ENCODE results near the gene ABHD16A.

ABHD16A gene

DNA sequence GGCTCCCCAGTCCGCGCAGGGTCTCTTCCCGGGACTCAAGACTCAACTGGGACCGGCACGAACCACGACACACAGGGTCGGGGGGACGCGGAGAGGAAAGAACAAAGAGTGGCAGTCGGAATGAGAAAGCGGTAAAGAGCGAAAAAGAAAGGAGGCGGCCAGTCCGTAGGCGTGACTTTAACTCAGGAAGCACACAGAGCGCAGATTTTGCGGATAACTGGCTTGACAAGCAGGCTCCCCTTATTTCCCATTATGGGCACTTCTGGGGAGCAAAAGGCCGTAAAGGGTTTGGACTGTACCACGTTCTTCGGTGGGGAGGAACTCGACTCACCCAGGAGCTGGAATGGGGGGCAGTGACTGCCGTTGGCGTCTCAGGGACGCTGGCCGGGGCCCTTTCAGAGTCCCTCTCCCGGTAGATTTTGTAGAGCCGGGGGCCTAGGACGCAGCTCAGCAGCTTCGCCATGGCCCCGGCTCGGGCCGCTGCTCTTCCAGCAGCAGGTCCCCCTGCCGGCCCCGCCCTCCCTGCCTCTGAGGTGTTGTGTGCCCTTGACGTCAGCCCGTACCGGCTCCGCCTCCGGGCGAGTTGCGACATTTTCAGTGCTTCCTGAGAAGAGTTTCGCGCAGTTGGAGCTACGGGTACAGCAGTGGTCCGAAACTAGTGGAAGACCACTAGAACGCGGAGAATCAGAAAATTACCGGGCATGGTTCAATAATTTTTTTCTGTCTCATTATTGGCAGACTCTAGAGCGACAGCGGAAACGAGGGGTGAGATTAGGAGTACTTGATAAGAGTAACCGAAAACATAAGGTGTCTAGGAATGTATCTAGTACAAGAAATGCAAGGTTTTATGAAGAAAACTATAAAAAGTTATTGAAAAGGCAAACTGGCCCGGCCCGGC, at the start of gene ABHD16A:
Gene ABHD16A (minus strand): TSS at position 506 of the 898 bp plus-strand sequence. CDS start 43 bp downstream, at position 463.
- DNase-seq = peak; percentile 96

DNA sequence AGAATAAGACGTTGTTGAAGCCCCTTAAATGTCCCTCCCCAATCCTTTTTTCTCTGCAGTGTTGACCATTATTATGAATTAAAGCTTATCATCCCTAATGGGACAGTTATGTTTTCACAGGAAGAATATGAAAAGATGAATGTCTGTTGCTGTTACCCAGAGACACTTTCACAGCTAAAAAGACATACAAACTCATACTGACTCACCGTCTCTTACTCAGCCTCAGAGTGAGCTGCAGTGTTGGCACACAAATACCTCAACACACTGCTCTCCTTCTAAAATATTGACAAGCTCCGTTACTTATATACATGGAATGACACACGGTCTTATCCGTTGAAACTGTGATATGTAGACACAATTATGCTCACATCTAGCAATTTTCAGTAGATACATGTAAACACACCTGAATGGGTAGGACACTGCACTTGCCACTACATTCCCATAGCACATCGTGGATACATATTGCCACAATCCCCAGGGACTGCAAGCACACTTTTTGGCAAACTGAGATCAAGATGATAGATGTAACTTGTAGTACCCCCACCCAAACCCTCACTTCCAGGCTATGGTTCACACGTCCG, 49.7 kb upstream of the ABHD16A start:
- no peak for DNase-seq

DNA sequence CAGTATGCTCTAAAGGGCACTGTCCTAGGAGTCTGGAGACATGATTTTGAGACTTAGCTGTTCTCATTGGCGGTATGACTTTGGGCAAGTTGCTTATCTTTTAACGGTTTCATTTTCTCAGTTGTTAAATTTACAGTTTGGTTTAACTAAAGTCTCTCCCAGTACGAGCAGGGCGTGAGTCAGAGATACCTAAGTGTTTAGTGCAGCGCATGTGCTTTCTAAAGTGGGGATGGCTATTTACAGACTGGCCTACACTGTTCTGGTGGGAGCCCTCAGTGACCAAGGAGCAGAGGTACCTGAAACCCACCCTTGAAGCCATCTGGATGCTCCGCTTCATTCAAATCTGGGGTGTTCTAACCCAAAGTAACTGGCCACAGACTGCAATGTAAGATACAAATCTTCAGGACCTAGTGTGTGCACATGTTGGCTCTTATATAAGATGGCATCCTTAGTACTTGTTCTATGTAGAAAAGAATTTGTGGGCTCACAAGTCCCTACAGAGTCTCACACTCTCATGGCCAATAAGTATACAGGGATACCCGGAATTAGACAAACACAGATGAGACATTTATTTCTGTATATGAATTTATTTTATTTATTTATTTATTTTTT, 47.4 kb upstream of the ABHD16A start:
- DNase-seq = no peak

DNA sequence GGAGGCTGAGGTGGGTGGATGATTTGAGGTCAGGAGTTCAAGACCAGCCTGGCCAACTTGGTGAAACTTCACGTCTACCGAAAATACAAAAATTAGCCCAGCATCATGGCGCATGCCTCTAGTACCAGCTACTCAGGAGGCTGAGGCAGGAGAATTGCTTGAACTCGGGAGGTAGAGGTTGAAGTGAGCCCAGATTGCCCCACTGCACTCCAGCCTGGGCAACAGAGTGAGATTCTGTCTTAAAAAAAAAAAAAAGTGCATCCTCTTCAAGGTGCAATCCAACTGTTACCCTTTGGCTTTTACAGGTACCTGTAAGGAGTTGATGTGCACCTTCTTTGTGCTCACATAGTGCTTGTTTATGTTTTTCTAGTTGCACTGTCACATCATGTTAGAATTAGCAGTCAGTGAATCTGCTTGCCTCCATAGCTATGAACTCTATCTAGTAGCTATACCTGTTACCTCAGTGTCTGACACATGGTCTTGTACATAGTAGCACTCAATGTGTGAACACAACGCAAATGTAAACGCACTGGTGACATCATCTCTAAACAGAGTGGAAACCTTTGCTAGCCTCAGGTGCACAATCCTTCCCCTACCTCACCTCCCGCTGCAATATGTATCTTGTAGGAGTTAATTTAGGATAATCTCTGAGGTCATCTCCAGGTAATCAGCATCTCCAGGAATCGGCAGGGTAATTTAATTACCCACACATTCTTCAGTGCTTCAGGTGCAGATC, 46.3 kb upstream of the ABHD16A start:
- DNase-seq = no peak

DNA sequence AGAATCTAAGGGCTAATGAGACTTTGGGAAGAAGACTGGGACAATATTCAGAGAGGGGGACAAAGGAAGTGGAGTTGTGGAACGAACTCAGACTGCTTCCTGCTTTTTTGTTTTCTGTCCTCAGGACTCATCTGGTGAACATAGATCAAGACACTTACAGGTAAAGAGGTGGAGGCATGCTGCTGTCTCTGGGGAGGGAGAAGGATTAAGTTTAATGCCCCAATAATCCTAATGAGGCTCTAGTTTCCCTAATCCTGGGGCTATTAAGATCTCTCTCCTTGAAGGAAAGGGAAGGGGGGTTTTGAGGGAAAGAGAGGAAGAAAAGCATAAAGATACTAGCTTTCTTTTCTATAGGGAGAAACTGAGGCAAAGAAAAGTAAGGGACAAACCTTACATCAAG, 41.3 kb upstream of the ABHD16A start:
- no peak for DNase-seq

DNA sequence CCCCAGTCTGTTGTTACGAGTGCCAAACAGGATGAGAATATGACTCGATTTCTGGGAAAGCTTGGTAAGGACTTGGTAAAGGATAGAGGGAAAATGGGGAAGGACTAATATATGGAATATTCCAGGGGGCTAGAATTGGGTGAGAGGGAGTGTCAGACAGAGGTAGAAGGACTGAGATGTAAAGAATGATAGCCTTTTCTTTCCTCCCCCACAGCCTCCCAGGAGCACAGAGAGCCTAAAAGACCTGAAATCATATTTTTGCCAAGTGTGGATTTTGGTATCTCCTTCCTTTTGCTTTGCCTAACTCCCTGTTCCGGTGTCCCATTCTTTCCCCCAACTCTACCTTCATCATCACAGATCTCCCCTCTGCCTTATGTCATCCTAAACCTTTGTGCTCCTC, 39.8 kb upstream of the ABHD16A start:
- no peak for DNase-seq

DNA sequence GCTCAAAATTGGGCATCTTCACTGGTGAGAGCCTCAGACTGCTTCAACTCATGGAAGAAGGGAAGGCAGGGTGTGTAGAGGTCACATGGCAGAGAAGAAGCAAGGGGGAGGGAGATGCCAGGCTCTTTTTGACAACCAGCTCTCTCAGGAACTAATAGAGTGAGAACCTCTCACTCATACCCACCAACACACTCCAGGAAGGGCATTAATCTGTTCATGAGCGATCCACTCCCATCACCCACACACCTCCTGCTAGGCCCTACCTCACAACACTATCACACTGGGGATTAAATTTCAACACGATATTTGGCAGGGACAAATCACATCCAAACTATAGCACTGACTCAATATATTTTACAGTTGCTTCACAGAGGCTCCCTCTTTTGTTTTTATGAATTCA, 38.7 kb upstream of the ABHD16A start:
- DNase-seq = no peak

GRCh38 chr6:31740397-31741223, 37.5 kb upstream of the ABHD16A start:
- DNase-seq = peak; percentile 37

GRCh38 chr6:31739639-31740396, 36.7 kb upstream of the ABHD16A start, which contains the start of gene MSH5:
MSH5 (plus strand) TSS chr6:31740005; CDS start chr6:31740467, 462 bp downstream.
- peak; percentile 99 for DNase-seq

- peak; percentile 59 for DNase-seq
Observed at GRCh38 chr6:31737991-31738979, 35.2 kb upstream of the ABHD16A start.

DNA sequence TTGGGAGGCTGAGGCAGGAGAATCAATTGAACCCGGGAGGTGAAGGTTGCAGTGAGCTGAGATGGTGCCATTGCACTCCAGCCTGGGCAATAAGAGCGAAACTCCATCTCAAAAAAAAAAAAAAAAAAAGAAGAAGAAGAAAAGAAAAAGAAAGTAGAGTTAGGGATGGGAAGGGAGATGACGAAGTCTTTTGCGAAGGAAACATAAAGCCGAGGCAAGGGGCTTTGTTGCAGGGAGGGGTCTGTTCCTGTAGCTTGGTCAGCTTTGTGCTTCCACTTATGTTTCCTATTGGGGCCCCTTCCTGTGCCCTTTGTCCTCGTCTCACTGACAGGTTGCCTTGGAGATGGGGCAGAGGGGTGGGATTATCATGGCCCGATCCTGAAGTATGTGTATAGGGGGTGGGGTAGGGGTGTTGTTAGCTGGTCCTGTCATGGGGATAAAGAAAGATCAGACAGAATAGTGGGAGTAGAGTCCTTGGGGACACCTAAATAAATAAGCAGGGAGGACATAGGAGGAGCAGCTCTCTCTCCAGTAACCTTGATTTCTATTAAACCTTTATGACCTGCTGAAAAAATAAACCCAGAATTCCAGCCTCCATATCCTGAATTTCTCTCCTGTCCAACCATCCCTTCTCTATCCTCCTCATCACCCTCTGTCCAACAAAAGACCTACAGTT, 34.3 kb upstream of the ABHD16A start:
- DNase-seq = no peak

DNA sequence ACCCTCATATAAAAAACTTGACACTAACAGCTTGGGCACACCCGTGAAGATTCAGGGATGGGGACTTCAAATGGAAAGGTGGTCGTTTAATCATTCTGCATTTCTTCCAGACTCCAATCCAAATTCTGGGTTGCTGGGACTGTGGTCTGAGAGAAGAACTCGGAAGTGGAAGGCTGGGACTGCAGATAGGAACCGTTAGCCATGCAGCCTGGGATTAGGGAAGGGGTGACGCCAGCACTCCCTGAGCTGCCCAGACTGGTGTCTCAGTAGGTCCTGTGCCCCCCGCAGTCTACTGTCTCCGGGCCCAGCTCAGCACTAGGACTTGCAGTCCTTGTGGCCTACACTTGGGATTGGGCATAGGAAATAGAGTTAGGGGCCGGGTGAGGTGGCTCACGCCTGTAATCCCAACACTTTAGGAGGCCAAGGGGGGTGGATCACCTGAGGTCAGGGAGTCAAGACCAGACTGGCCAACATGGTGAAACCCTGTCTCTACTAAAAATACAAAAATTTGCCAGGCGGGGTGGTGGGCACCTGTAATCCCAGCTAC, 33.7 kb upstream of the ABHD16A start:
- no peak for DNase-seq

GRCh38 chr6:31736021-31736767, 33.1 kb upstream of the ABHD16A start, which contains the start of gene CLIC1:
CLIC1 (minus strand) TSS chr6:31736530; CDS start chr6:31736300, 230 bp downstream.
- peak; percentile 88 for DNase-seq

GRCh38 chr6:31734821-31735406, 31.8 kb upstream of the ABHD16A start:
- DNase-seq = peak; percentile 81

DNA sequence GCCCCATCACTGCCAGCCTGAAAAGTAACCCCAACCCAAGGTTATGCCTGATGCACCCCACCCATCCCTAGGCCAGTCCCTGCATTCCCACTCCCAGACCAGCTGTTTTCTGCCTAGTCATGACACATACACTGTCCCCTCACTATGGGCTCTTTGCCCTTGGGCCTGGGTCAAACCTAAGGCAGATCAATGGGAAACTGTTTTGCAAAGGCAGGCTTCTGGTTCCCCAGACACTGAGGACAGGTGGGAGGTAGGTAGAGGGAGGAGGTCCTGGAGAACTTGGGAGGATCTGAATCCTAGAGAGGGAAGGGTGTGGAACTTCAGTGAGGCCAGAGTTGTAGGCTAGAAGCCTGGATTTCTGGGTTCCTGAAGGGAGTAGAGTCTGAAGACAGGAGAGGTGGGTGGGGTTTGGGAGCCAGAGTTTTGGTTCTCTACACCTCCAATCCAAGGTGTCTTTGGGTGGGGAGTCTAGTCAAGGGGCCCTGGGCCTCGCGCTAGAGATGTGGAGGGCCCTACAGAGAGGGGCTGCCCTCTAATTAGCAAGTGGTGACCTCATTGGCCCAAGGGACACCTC, 31.2 kb upstream of the ABHD16A start:
- DNase-seq = no peak

DNA sequence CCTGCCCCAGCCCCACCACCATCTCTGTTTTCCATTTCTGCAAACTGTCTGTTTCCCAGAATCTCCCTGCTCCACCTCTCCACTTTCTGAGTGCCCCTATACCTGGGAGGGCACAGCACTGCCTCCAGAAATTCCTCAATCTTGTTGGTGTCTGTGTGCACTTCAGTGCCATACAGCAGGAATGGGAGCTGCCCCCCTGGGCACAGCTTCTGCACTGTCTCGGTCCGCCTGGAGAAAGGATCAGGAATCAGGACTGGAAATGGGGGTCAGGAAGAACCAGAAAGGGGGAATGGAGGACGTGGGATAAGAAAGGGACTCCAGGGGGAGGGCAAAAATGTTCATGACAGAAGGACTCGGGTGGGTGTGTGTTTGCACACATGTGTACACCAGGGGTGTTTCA, 30.6 kb upstream of the ABHD16A start:
- no peak for DNase-seq

DNA sequence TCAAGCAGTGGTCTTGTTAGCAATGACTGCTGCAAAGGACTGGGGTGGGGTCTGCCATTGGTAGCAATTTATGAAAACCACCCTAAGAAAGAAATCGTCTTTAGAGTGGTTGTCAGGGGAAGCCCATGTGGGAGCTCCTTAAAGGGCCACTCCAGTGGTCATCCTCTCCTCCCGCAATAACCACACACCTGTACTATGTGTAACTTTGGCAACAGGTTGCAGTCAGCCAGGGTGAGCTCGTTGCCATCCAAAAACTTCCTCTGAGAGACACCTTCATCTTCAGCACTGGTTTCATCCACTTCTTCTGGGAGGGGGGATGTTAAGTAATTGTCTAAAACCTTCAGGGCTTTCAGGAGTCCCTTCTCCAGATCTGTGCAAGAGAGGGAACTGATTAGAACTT, 28.9 kb upstream of the ABHD16A start:
- no peak for DNase-seq
